Measurements from ENCODE around the gene WDR90. TPM values are rescaled to one million over a fixed set of nuclear protein-coding genes. Genes with fewer than 3 reads are reported as not detected.

The WDR90 gene
- total RNA-seq, 1 experiment from 2014 or later: 68.2 TPM

DNA sequence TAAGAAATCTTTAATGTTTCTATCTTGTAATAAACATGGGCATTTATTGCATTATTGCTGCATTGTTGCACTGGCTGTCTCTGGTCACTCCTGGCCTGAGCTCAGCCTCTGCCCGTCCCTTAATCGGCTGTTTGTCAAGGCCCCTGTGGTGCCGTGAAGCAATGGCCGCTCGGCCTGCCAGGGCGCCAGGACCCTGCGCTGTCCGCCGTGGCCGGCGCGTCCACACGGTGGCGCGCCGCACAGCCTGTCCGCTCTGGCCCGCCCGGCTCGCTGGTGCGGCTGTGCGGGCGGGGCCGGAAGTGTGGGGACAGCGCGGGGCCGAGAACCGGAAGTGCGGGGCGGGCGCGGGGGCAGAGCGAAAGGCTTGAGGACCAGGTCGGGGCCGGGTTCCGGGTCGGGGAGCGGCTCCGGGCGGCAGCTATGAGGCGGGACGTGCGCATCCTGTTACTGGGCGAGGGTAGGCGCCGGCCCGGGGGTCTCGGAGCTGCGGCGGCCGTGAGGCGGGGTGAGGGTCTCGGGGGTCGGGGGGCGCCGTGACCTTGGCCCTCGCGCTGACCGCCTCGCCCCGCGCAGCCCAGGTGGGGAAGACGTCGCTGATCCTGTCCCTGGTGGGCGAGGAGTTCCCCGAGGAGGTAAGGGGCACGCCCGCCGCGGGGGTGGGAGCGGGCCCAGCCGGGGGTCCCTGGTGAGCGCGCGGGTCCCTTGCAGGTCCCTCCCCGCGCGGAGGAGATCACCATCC lies 18.8 kb downstream of the WDR90 start, which contains the start of gene RHOT2:
Gene RHOT2 (plus strand): TSS at position 353 of the 739 bp plus-strand sequence. CDS start 68 bp downstream, at position 421.
- H2BK12ac ChIP-seq (ENCODE audit: insufficient read length, low read depth, low read length): no peak within 1 kb of the TSS
- H3K4ac ChIP-seq (ENCODE audit: low read depth, low read length): no peak within 1 kb of the TSS
- H2BK5ac ChIP-seq (ENCODE audit: insufficient read length, low read length): no peak within 1 kb of the TSS
- no peak within 1 kb of the TSS for H3K56ac ChIP-seq (ENCODE audit: insufficient read length, low read depth, low read length)
- Mint-ChIP-seq H3K36me3 (ENCODE audit: insufficient read depth in 1 of 3, low read depth in 3 of 3) (peaks cover 11 to 30% (median 26%) of the 10 kb centered on the region in 3 experiments; a peak in 6 of 7 replicates), H3K4me3 (peak within 1 kb of the TSS; percentile 77 to 82), H3K4me1 (peaks cover 2% of the 10 kb centered on the region in 2 experiments; a peak in 3 of 4 replicates), H3K9me3 (no peaks in the 10 kb centered on the region), H3K27ac (peak within 1 kb of the TSS in 1 of 3 experiments; percentile 72; a peak in 3 of 7 replicates), H3K27me3 (ENCODE audit: low read depth) (no peaks in the 10 kb centered on the region)
- H3K79me2 ChIP-seq (ENCODE audit: insufficient read depth, low read length): no peaks in the 10 kb centered on the region; the same call in 1 of the 2 replicates
- no peak within 1 kb of the TSS for H4K8ac ChIP-seq (replicated peaks; ENCODE audit: insufficient read length, low read depth, low read length)
- no peaks in the 10 kb centered on the region for H3K23me2 ChIP-seq (ENCODE audit: insufficient read length, low read depth, low read length, poor library complexity, severe bottlenecking)
- H3K27ac ChIP-seq (ENCODE audit: insufficient read length, low read depth, low read length): no peak within 1 kb of the TSS
- no peaks in the 10 kb centered on the region for H3K9me3 ChIP-seq (ENCODE audit: control insufficient read depth, low read depth, low read length)
- no CpG with 5 or more reads among the region's 78 CpGs for WGBS (ENCODE audit: extremely low coverage, insufficient read length, low lambda C conversion rate)
- no peak within 1 kb of the TSS for H4K5ac ChIP-seq (ENCODE audit: insufficient read length, low read depth, low read length)
- H2BK15ac ChIP-seq (ENCODE audit: low read depth, low read length): no peak within 1 kb of the TSS
- no peak within 1 kb of the TSS for H2BK20ac ChIP-seq (ENCODE audit: low read depth, low read length, poor library complexity, severe bottlenecking)
- H4K91ac ChIP-seq (ENCODE audit: insufficient read length, low read depth, low read length): no peak within 1 kb of the TSS
- no peak within 1 kb of the TSS for H3K23ac ChIP-seq (ENCODE audit: insufficient read length, low read depth, low read length)
- H3K27me3 ChIP-seq (ENCODE audit: insufficient read depth, low read length): no peaks in the 10 kb centered on the region
- H3K79me1 ChIP-seq (ENCODE audit: insufficient read depth, low read depth, low read length, poor library complexity, severe bottlenecking): no peaks in the 10 kb centered on the region
- no peak within 1 kb of the TSS for H3T11ph ChIP-seq (ENCODE audit: low read length)
- TF ChIP-seq, protein P1, sequence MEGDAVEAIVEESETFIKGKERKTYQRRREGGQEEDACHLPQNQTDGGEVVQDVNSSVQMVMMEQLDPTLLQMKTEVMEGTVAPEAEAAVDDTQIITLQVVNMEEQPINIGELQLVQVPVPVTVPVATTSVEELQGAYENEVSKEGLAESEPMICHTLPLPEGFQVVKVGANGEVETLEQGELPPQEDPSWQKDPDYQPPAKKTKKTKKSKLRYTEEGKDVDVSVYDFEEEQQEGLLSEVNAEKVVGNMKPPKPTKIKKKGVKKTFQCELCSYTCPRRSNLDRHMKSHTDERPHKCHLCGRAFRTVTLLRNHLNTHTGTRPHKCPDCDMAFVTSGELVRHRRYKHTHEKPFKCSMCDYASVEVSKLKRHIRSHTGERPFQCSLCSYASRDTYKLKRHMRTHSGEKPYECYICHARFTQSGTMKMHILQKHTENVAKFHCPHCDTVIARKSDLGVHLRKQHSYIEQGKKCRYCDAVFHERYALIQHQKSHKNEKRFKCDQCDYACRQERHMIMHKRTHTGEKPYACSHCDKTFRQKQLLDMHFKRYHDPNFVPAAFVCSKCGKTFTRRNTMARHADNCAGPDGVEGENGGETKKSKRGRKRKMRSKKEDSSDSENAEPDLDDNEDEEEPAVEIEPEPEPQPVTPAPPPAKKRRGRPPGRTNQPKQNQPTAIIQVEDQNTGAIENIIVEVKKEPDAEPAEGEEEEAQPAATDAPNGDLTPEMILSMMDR (conservative IDR thresholded peaks at IDR 0.05): peak; percentile 88
- no peak within 1 kb of the TSS for H2AFZ ChIP-seq (ENCODE audit: low read length)
- H3K18ac ChIP-seq (ENCODE audit: insufficient read length, low read depth, low read length): no peak within 1 kb of the TSS
- H3K4me1 ChIP-seq (ENCODE audit: insufficient read depth, low read length): no peaks in the 10 kb centered on the region
- no peak within 1 kb of the TSS for H2AK5ac ChIP-seq (ENCODE audit: insufficient read length, low read length)
- H3K14ac ChIP-seq (ENCODE audit: insufficient read depth, low read length): peak within 1 kb of the TSS; percentile 61
- no peaks in the 10 kb centered on the region for H4K20me1 ChIP-seq (ENCODE audit: control insufficient read depth, insufficient read depth, insufficient read length)
- DNase-seq: peak; percentile 93
- peak within 1 kb of the TSS; percentile 56 for H3K9ac ChIP-seq (ENCODE audit: extremely low read depth, insufficient read length, low read length)
- H3K4me2 ChIP-seq (ENCODE audit: insufficient read depth, insufficient read length, low read length): peak within 1 kb of the TSS; percentile 18
- no peak within 1 kb of the TSS for H2BK120ac ChIP-seq (ENCODE audit: low read depth, low read length, poor library complexity, severe bottlenecking)
